SK-N-DZ (cell line): ENCODE measurements around the gene HOOK1.
"Not testable (repeated sequence)": the region's sequence is repeated elsewhere in the genome, so short reads cannot be mapped to it uniquely, and the experiment has no call there.

Experiments
- DNase-seq: peaks from one replicate; pipeline ENCODE4 v3.0.0-alpha.2; 2015; ENCODE audit warnings: low spot score

Gene HOOK1

GRCh38 chr1:59885160-59885832 lies 70.5 kb downstream of the HOOK1 start:
- DNase-seq: no peak

GRCh38 chr1:59892841-59893811 lies 78.4 kb downstream of the HOOK1 start:
- no peak for DNase-seq

GRCh38 chr1:59897165-59897564 lies 82.4 kb downstream of the HOOK1 start:
- DNase-seq: no peak

GRCh38 chr1:59898927-59899326 lies 84.2 kb downstream of the HOOK1 start:
- DNase-seq: no peak

- DNase-seq: no peak
These were observed 85.9 kb downstream of the HOOK1 start for GRCh38 chr1:59900640-59901039.

GRCh38 chr1:59901770-59902388 lies 87.1 kb downstream of the HOOK1 start:
- no peak for DNase-seq

- peak; percentile 52 for DNase-seq
These were observed 88.5 kb downstream of the HOOK1 start for GRCh38 chr1:59903141-59903754.

- DNase-seq: no peak
These were observed 92.2 kb downstream of the HOOK1 start for GRCh38 chr1:59906931-59907330.

- no peak for DNase-seq
These were observed 93.3 kb downstream of the HOOK1 start for GRCh38 chr1:59908084-59908483.

GRCh38 chr1:59908682-59909081 lies 93.9 kb downstream of the HOOK1 start:
- DNase-seq: no peak

- DNase-seq: not testable (repeated sequence)
These were observed 100.1 kb downstream of the HOOK1 start for GRCh38 chr1:59914791-59915286.

- DNase-seq: no peak
These were observed 100.8 kb downstream of the HOOK1 start for GRCh38 chr1:59915516-59915915.

- DNase-seq: no peak
These were observed 102.5 kb downstream of the HOOK1 start for GRCh38 chr1:59917026-59917784.

- DNase-seq: no peak
These were observed 103.0 kb downstream of the HOOK1 start for GRCh38 chr1:59917785-59918180.

- peak; percentile 33 for DNase-seq
These were observed 105.0 kb downstream of the HOOK1 start for GRCh38 chr1:59919746-59920145.

GRCh38 chr1:59921258-59921899 lies 106.6 kb downstream of the HOOK1 start:
- DNase-seq: not testable (repeated sequence)

GRCh38 chr1:59924653-59925052 lies 109.9 kb downstream of the HOOK1 start:
- no peak for DNase-seq
